Measurements from ENCODE around the gene KLHDC7B.

GRCh38 chr22:50564289-50564688 lies 18.6 kb downstream of the KLHDC7B start:
- TF ChIP-seq, protein P1, sequence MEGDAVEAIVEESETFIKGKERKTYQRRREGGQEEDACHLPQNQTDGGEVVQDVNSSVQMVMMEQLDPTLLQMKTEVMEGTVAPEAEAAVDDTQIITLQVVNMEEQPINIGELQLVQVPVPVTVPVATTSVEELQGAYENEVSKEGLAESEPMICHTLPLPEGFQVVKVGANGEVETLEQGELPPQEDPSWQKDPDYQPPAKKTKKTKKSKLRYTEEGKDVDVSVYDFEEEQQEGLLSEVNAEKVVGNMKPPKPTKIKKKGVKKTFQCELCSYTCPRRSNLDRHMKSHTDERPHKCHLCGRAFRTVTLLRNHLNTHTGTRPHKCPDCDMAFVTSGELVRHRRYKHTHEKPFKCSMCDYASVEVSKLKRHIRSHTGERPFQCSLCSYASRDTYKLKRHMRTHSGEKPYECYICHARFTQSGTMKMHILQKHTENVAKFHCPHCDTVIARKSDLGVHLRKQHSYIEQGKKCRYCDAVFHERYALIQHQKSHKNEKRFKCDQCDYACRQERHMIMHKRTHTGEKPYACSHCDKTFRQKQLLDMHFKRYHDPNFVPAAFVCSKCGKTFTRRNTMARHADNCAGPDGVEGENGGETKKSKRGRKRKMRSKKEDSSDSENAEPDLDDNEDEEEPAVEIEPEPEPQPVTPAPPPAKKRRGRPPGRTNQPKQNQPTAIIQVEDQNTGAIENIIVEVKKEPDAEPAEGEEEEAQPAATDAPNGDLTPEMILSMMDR (conservative IDR thresholded peaks at IDR 0.05; ENCODE audit: low read length), result no peak
- TF ChIP-seq EZH2phosphoT487 (IDR thresholded peaks at IDR 0.05; ENCODE audit: borderline replicate concordance), result no peak

All from Loucy (cell line).